Measurements from ENCODE around the gene ADORA2B.

ADORA2B gene

GRCh38 chr17:15999141-15999973, 54.4 kb downstream of the ADORA2B start, which contains the start of the genes TTC19 and ZSWIM7:
TSS of gene TTC19 (plus strand) at chr17:15999824. CDS start at chr17:15999849, 25 bp downstream.
TSS of gene ZSWIM7 (minus strand) at chr17:15999704. CDS start at chr17:15999594, 110 bp downstream.
- peak; percentile 91 for DNase-seq

GRCh38 chr17:15999974-16000827, 55.3 kb downstream of the ADORA2B start:
- DNase-seq = peak; percentile 24

- DNase-seq = peak; percentile 11
These were observed 56.4 kb downstream of the ADORA2B start for GRCh38 chr17:16001226-16001897.

- no peak for DNase-seq
These were observed 57.9 kb downstream of the ADORA2B start for GRCh38 chr17:16002708-16003260.

- no peak for DNase-seq
These were observed 58.9 kb downstream of the ADORA2B start for GRCh38 chr17:16003841-16004240.

GRCh38 chr17:16005636-16006035, 60.7 kb downstream of the ADORA2B start:
- no peak for DNase-seq

- no peak for DNase-seq
These were observed 62.5 kb downstream of the ADORA2B start for GRCh38 chr17:16007439-16007838.

- peak; percentile 87 for DNase-seq
These were observed 69.0 kb downstream of the ADORA2B start for GRCh38 chr17:16013943-16014407.

GRCh38 chr17:16019347-16019746, 74.4 kb downstream of the ADORA2B start:
- no peak for DNase-seq

GRCh38 chr17:16023881-16024280, 79.0 kb downstream of the ADORA2B start:
- DNase-seq = no peak

GRCh38 chr17:16025202-16025601, 80.3 kb downstream of the ADORA2B start:
- DNase-seq = no peak
